Measurements from ENCODE around the gene DZIP3.
"Not testable (repeated sequence)": the region's sequence is repeated elsewhere in the genome, so short reads cannot be mapped to it uniquely, and the experiment has no call there.

GRCh38 chr3:108655664-108656063 is 66.1 kb downstream of the DZIP3 start:
- not testable (repeated sequence) for TF ChIP-seq YY1 (IDR thresholded peaks at IDR 0.05; ENCODE audit: insufficient read depth, insufficient read length); ZNF274 (IDR thresholded peaks at IDR 0.05; ENCODE audit: low read depth, low read length)

Data from NT2/D1 (cell line).